Activated CD4-positive, alpha-beta T cell treated with anti-CD3 and anti-CD28 coated beads for 36 hours (primary cell): Measurements from ENCODE around the gene FLYWCH1. TPM values are rescaled to one million over a fixed set of nuclear protein-coding genes. Genes with fewer than 3 reads are reported as not detected.

Source experiments
- total RNA-seq, 2 experiments: library from RNA; stranded (reverse); gene quantifications; one replicate each; pipeline ENCODE4 v1.2.3, GENCODE V29; 2021

FLYWCH1 gene
- total RNA-seq, 2 experiments from 2014 or later, result 26.6 to 37.9 TPM

Other genes starting within 250 kb of the FLYWCH1 start
- gene KCTD5, start 229.4 kb upstream of the FLYWCH1 start, total RNA-seq, result 10 to 100 TPM; 24.0 to 26.2 TPM
- 1 to 10 TPM; 2.3 to 2.4 TPM for gene PRSS27, start 191.7 kb upstream of the FLYWCH1 start, total RNA-seq
- gene SRRM2, start 159.3 kb upstream of the FLYWCH1 start, total RNA-seq, result 100 to 1,000 TPM; 517 to 598 TPM
- 100 to 1,000 TPM; 268 to 269 TPM for gene ELOB, start 134.7 kb upstream of the FLYWCH1 start, total RNA-seq
- not detected for gene PRSS33, start 124.4 kb upstream of the FLYWCH1 start, total RNA-seq
- not detected for gene PRSS41, start 113.5 kb upstream of the FLYWCH1 start, total RNA-seq
- gene PRSS21, start 94.7 kb upstream of the FLYWCH1 start, total RNA-seq, result under 1 TPM; 0.69 to 0.71 TPM
- 1 to 10 TPM in 1 of 2 experiments, under 1 TPM in 1; 0.65 to 1.2 TPM for gene ZG16B, start 81.6 kb upstream of the FLYWCH1 start, total RNA-seq
- gene PRSS22, start 53.8 kb upstream of the FLYWCH1 start, total RNA-seq, result not detected
- 10 to 100 TPM; 16.8 to 17.3 TPM for gene FLYWCH2, start 28.7 kb upstream of the FLYWCH1 start, total RNA-seq
- gene KREMEN2, start 52.3 kb downstream of the FLYWCH1 start, total RNA-seq, result not detected
- gene PAQR4, start 57.4 kb downstream of the FLYWCH1 start, total RNA-seq, result 10 to 100 TPM; 28.7 to 31.2 TPM
- gene PKMYT1, start 68.5 kb downstream of the FLYWCH1 start, total RNA-seq, result 100 to 1,000 TPM; 101 to 117 TPM
- not detected for gene CLDN9, start 101.0 kb downstream of the FLYWCH1 start, total RNA-seq
- gene CLDN6, start 106.3 kb downstream of the FLYWCH1 start, total RNA-seq, result not detected
- 1 to 10 TPM; 5.4 to 7.7 TPM for gene TNFRSF12A, start 108.4 kb downstream of the FLYWCH1 start, total RNA-seq
- gene HCFC1R1, start 112.0 kb downstream of the FLYWCH1 start, total RNA-seq, result 10 to 100 TPM; 30.0 to 30.7 TPM
- gene THOC6, start 112.1 kb downstream of the FLYWCH1 start, total RNA-seq, result 10 to 100 TPM; 46.9 to 50.2 TPM
- gene BICDL2, start 125.0 kb downstream of the FLYWCH1 start, total RNA-seq, result 1 to 10 TPM in 1 of 2 experiments, under 1 TPM in 1; 0.58 to 1.2 TPM
- under 1 TPM; 0.55 to 0.91 TPM for gene MMP25, start 134.6 kb downstream of the FLYWCH1 start, total RNA-seq
- gene IL32, start 153.7 kb downstream of the FLYWCH1 start, total RNA-seq, result 1,000 to 10,000 TPM; 1,864 to 2,360 TPM
- under 1 TPM; 0.11 to 0.30 TPM for gene ZSCAN10, start 187.4 kb downstream of the FLYWCH1 start, total RNA-seq
- under 1 TPM; 0.21 to 0.32 TPM for gene ZNF205, start 200.7 kb downstream of the FLYWCH1 start, total RNA-seq
- gene ZNF213, start 223.1 kb downstream of the FLYWCH1 start, total RNA-seq, result 1 to 10 TPM; 7.6 to 8.3 TPM